GM18511 (cell line): ENCODE measurements around the gene ZC3H13.

ENCODE experiments used
- ATAC-seq: cut with Tn5 transposase; IDR thresholded peaks from one replicate; pipeline ENCODE4 v1.9.1; 2021; ENCODE audit warnings: mild to moderate bottlenecking, moderate library complexity; ENCODE audit not compliant: unreplicated experiment

ZC3H13 gene

GRCh38 chr13:46062185-46062584 lies 9.6 kb upstream of the ZC3H13 start:
- no peak for ATAC-seq

- ATAC-seq = no peak
These were observed 6.9 kb upstream of the ZC3H13 start for GRCh38 chr13:46059405-46059804.

- ATAC-seq = no peak
These were observed 5.7 kb upstream of the ZC3H13 start for GRCh38 chr13:46058268-46058667.

- no peak for ATAC-seq
These were observed 4.9 kb upstream of the ZC3H13 start for GRCh38 chr13:46057256-46058015.

GRCh38 chr13:46053162-46054012 lies 841 bp upstream of the ZC3H13 start:
- ATAC-seq = no peak

DNA sequence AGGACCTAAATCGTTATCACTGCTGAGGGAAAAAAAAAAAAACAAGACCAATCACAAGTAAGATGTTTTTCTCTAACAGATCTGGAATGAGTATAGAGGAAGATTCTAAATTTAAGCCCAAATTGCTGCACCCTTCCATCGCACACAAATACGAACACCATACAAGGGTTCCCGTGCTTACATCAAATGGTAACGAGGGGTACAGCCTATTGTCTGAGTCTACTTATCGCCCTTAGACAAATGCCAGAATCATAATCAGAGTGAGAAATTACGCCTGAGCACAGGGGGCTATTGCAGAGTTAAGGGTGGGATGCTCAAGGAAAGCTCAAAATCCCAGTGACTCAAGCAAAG lies 603 bp downstream of the ZC3H13 start:
- peak; percentile 20 for ATAC-seq

- no peak for ATAC-seq
These were observed 1.8 kb downstream of the ZC3H13 start for GRCh38 chr13:46050771-46051170.

DNA sequence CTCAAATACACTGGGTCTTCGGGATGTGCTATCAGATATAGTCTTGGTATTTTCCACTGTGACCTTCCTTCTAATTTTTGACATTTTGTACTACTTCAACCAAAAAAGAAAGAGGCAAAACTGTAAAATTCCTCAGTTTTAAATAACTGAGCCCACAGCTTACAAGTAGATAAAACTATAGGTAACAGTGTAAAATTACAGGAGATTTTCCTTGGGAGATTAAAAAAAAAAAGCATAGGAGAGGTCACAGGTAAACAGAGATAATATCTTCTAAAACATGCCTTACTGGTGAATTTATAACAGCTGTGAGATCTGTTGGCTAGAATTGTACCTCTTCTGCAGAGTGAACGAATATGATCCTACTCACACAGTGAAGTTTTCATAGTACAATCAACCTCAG lies 7.1 kb downstream of the ZC3H13 start:
- ATAC-seq = no peak

- no peak for ATAC-seq
These were observed 8.9 kb downstream of the ZC3H13 start for GRCh38 chr13:46043647-46044046.

DNA sequence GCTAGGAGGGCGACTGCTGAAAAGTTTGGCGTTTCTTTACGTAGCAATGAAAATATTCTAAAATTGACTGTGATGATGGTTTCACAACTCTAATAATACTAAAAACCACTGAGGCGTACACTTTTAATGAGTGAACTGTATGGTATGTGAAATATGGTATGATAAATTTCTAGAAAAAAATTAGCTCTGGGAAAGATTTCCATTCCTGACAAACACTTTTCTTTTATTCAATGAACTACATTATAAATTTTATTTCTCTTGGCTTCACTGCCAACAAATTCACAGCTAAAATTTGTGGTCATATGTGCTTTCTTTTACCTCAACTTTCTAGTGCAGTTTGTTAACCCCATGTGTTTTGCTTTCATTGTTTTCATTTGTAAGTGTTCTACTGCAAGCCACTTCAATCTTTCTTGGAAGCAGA lies 11.1 kb downstream of the ZC3H13 start:
- ATAC-seq = no peak

GRCh38 chr13:46040763-46041162 lies 11.8 kb downstream of the ZC3H13 start:
- no peak for ATAC-seq

GRCh38 chr13:46039411-46040182 lies 12.9 kb downstream of the ZC3H13 start:
- ATAC-seq = no peak

DNA sequence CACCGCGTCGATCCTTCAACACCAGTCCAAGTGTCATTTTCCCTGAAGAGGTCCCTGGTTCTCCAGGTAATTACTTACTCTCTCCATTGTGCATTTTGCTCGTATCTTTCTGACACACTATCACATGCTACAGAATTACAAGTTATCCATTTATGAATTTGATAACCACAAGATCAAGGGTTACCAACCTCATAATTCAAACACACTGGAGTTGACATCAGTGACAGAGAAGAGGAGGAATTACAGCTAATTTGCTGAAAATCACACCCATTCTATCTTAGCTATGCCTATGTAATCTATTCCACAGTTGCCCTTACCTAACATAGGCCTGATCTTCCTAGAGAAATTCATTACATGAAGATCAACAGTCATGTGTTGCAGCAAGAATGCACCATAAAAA lies 14.2 kb downstream of the ZC3H13 start:
- no peak for ATAC-seq

DNA sequence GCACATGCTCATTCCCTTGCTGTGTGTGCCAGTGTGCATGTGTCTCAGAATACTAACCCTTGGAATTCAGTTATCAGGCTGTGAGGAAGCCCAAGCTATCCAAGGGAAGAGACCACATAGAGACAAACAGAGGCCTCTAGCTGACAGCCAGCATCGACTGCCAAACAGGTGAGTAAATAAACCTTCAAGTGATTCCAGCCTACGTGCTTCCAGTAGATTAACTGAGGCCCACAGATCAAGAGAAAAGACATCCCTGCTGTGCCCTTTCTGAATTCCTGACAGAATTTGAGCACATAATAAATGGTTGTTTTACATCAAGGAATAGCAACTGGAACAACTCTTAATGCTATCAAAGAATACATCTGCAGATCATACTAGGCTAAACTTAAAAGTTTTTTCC lies 17.5 kb downstream of the ZC3H13 start:
- no peak for ATAC-seq

DNA sequence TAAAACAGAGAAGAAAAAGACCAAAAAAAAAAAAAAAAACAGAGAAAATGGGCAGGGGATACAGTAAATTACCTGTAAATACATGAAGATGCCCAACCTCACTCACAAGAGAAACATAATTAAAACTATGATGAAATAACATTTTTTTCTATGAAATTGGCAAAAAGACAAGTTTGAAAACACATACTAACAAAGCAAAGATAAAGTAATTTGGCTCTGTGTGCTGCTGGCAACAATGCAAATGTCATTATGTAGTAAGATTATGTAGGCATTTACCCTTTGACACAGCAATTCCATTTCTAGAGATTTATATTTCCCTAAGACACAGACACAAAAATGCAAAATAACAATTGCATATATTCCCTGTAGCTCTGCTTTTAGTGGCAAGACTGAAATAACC lies 20.2 kb downstream of the ZC3H13 start:
- no peak for ATAC-seq

GRCh38 chr13:46031581-46032263 lies 20.8 kb downstream of the ZC3H13 start:
- no peak for ATAC-seq

- no peak for ATAC-seq
These were observed 27.4 kb downstream of the ZC3H13 start for GRCh38 chr13:46025157-46025556.

GRCh38 chr13:46022481-46022880 lies 30.1 kb downstream of the ZC3H13 start:
- no peak for ATAC-seq

GRCh38 chr13:46016216-46016615 lies 36.3 kb downstream of the ZC3H13 start:
- no peak for ATAC-seq

GRCh38 chr13:46015366-46015765 lies 37.2 kb downstream of the ZC3H13 start:
- no peak for ATAC-seq

- ATAC-seq = no peak
These were observed 40.1 kb downstream of the ZC3H13 start for GRCh38 chr13:46012404-46012803.
